ENCODE measurements around the gene DDX56. TPM values are rescaled to one million over a fixed set of nuclear protein-coding genes. Genes with fewer than 3 reads are reported as not detected.

Gene DDX56
- total and polyA plus RNA-seq, 2 of the 13 experiments (the other 11 are each of a cell fraction or from before 2014, with no cell fraction given), result 82.6 to 120 TPM

- no peak overlapping the region for H2AFZ ChIP-seq (ENCODE audit: low read length)
- ChIA-PET POLR2A (interaction anchor here (1.4 to 1.8 kb wide), 2 partner anchors 31 to 49 kb away, joined by 3 to 6 read pairs; partner anchors contain the start of gene TMED4), CTCF (ENCODE audit: low intra/inter-chr PET ratio, low total read pairs) (interaction anchor here (2.5 kb wide), 1 partner anchor 32 kb away, joined by 14 read pairs; no protein-coding TSS in a partner anchor)
- peaks cover 52% of the 10 kb centered on the region for H3K4me1 ChIP-seq (ENCODE audit: insufficient read depth, low read length)
- 100% methylated on average over 1 of the region's 8 CpGs for WGBS (ENCODE audit: low lambda C conversion rate)
- H3K9ac ChIP-seq (ENCODE audit: insufficient read depth, low read depth, low read length), result no peak overlapping the region
- in situ Hi-C loops (cut with HindIII; ENCODE audit: extremely low pct_ligation_motif_present, low pct_unique_long_range_greater_than_20kb), result no loop called here
- H3K27ac ChIP-seq (ENCODE audit: extremely low read length, insufficient read depth, low read length), result no peak overlapping the region
- no peak overlapping the region for H3K4me3 ChIP-seq (replicated peaks in 1 of 3; ENCODE audit: insufficient read depth in 1 of 3, low read depth in 2 of 3, low read length in 3 of 3)
- no peaks in the 10 kb centered on the region for H3K9me3 ChIP-seq (ENCODE audit: low read length)
- no peaks in the 10 kb centered on the region for H3K27me3 ChIP-seq (ENCODE audit: control insufficient read depth in 1 of 2, insufficient read depth in 2 of 2, low read length in 2 of 2)
- no peak for ATAC-seq
- H4K20me1 ChIP-seq (ENCODE audit: insufficient read depth, low read length), result peaks cover 19% of the 10 kb centered on the region
- TF ChIP-seq CEBPG (CRISPR knock-in tag; IDR thresholded peaks at IDR 0.05) (no peak), NR2F6 (IDR thresholded peaks at IDR 0.05) (peak; percentile 23; the same call in 1 of the 2 replicates), NR2F6 (CRISPR knock-in tag; IDR thresholded peaks at IDR 0.05) (no peak)
- intact Hi-C loops (cut with micrococcal nuclease; ENCODE audit: unreplicated experiment), result no loop called here
- no TSS peak for BruUV-seq (replicated peaks)
- no peak overlapping the region for H3K4me2 ChIP-seq (ENCODE audit: low read depth, low read length)
- peaks cover 8 to 34% of the 10 kb centered on the region in 2 experiments for H3K36me3 ChIP-seq (replicated peaks in 1 of 2; ENCODE audit: control insufficient read depth in 1 of 2, insufficient read depth in 2 of 2, low read length in 2 of 2)
- no peak for FAIRE-seq
- DNase-seq (ENCODE audit: low spot score), result no peak
- H3K79me2 ChIP-seq (ENCODE audit: insufficient read depth, low read length), result peaks cover 36% of the 10 kb centered on the region
These were observed 40.2 kb downstream of the DDX56 start for GRCh38 chr7:44533301-44534055.

GRCh38 chr7:44531421-44532380 lies 42.0 kb downstream of the DDX56 start:
- intact Hi-C loops (cut with micrococcal nuclease; ENCODE audit: unreplicated experiment) (no loop called here), in situ Hi-C loops (cut with HindIII; ENCODE audit: extremely low pct_ligation_motif_present, low pct_unique_long_range_greater_than_20kb) (no loop called here)
- no peak overlapping the region for H3K4me2 ChIP-seq (ENCODE audit: low read depth, low read length)
- H3K27ac ChIP-seq (ENCODE audit: extremely low read length, insufficient read depth, low read length), result no peak overlapping the region
- H3K9me3 ChIP-seq (ENCODE audit: low read length), result no peaks in the 10 kb centered on the region
- H3K27me3 ChIP-seq (ENCODE audit: control insufficient read depth in 1 of 2, insufficient read depth in 2 of 2, low read length in 2 of 2), result no peaks in the 10 kb centered on the region
- no peak overlapping the region for H2AFZ ChIP-seq (ENCODE audit: low read length)
- H3K9ac ChIP-seq (ENCODE audit: insufficient read depth, low read depth, low read length), result no peak overlapping the region
- H3K36me3 ChIP-seq (replicated peaks in 1 of 2; ENCODE audit: control insufficient read depth in 1 of 2, insufficient read depth in 2 of 2, low read length in 2 of 2), result peaks cover 10 to 38% of the 10 kb centered on the region in 2 experiments
- no TSS peak for BruUV-seq (replicated peaks)
- peaks cover 34% of the 10 kb centered on the region for H3K4me1 ChIP-seq (ENCODE audit: insufficient read depth, low read length)
- WGBS (ENCODE audit: low lambda C conversion rate), result 93% methylated on average over 9 of the region's 17 CpGs
- H4K20me1 ChIP-seq (ENCODE audit: insufficient read depth, low read length), result peaks cover 11% of the 10 kb centered on the region
- FAIRE-seq, result no peak
- POLR2A ChIA-PET, result no interaction called here
- no peak for DNase-seq (ENCODE audit: low spot score)
- CTCF ChIA-PET (ENCODE audit: low intra/inter-chr PET ratio, low total read pairs), result no interaction called here
- ATAC-seq, result no peak
- peaks cover 18% of the 10 kb centered on the region for H3K79me2 ChIP-seq (ENCODE audit: insufficient read depth, low read length)
- no peak overlapping the region for H3K4me3 ChIP-seq (replicated peaks in 1 of 3; ENCODE audit: insufficient read depth in 1 of 3, low read depth in 2 of 3, low read length in 3 of 3)
- no peak for TF ChIP-seq ZNF414 (CRISPR knock-in tag; IDR thresholded peaks at IDR 0.05)
- TF ChIP-seq HNRNPUL1 (IDR thresholded peaks at IDR 0.05; ENCODE audit: low read depth, low read length), result no peak
- no peak for TF ChIP-seq ZSCAN22 (CRISPR knock-in tag; IDR thresholded peaks at IDR 0.05)
- no peak for TF ChIP-seq ZBTB14 (CRISPR knock-in tag; IDR thresholded peaks at IDR 0.05)
- no peak for TF ChIP-seq ZNF552 (CRISPR knock-in tag; IDR thresholded peaks at IDR 0.05; ENCODE audit: borderline replicate concordance)
- no peak for TF ChIP-seq POLR2G (IDR thresholded peaks at IDR 0.05; ENCODE audit: low read depth, low read length)
- no peak for TF ChIP-seq TBX2 (CRISPR knock-in tag; IDR thresholded peaks at IDR 0.05; ENCODE audit: borderline replicate concordance)
- no peak for TF ChIP-seq NAIF1 (CRISPR knock-in tag; IDR thresholded peaks at IDR 0.05; ENCODE audit: borderline replicate concordance)
- TF ChIP-seq SKIL (CRISPR knock-in tag; IDR thresholded peaks at IDR 0.05; ENCODE audit: borderline replicate concordance), result no peak

All from HepG2 (cell line).